DND-41 (cell line): ENCODE data around the gene PPAN.

Experiments
- ATAC-seq: fragments of 200-7000 bp; cut with Tn5 transposase; 3 replicates; pipeline ENCODE4 v1.9.1; 2021; ENCODE audit warnings: low read depth; ENCODE audit not compliant: insufficient read depth
- DNase-seq: peaks from one replicate; pipeline ENCODE4 v3.0.0-alpha.2; 2020
- H2AFZ ChIP-seq: 2 replicates; pipeline ENCODE4 v1.6.0; 2012; ENCODE audit warnings: low read depth, low read length
- H3K27ac ChIP-seq: 2 replicates; pipeline ENCODE4 v1.5.1; 2012; ENCODE audit warnings: low read length, inconsistent platforms
- H3K27me3 ChIP-seq: fragments of 200-600 bp; sonication (generic); 2 replicates; pipeline ENCODE4 v1.6.0; 2012; ENCODE audit warnings: low read length, mild to moderate bottlenecking, inconsistent platforms; ENCODE audit not compliant: insufficient read depth, poor library complexity
- H3K36me3 ChIP-seq: 2 replicates; pipeline ENCODE4 v1.5.1; 2012; ENCODE audit warnings: low read length, inconsistent platforms; ENCODE audit not compliant: insufficient read depth
- H3K4me1 ChIP-seq: 2 replicates; pipeline ENCODE4 v1.5.1; 2012; ENCODE audit warnings: mild to moderate bottlenecking, low read length; ENCODE audit not compliant: insufficient read depth
- H3K4me2 ChIP-seq: 2 replicates; pipeline ENCODE4 v1.6.0; 2012; ENCODE audit warnings: mild to moderate bottlenecking, moderate library complexity, low read length, inconsistent platforms; ENCODE audit not compliant: insufficient read depth
- H3K4me3 ChIP-seq, 2 experiments: fragments of 200-600 bp in 1 of 2; shearing (Covaris generic) in 1 of 2; 2 replicates each; pipeline ENCODE4 v1.5.1; 2012 to 2016; ENCODE audit warnings: inconsistent platforms in 2 of 2, low read length in 2 of 2, mild to moderate bottlenecking in 2 of 2, low read depth in 1 of 2, moderate library complexity in 1 of 2
- H3K79me2 ChIP-seq: 2 replicates; pipeline ENCODE4 v1.6.0; 2012; ENCODE audit warnings: low read length, inconsistent platforms; ENCODE audit not compliant: insufficient read depth
- H3K9ac ChIP-seq: 2 replicates; pipeline ENCODE4 v1.6.0; 2012; ENCODE audit warnings: low read depth, mild to moderate bottlenecking, inconsistent platforms, low read length, moderate library complexity
- H3K9me3 ChIP-seq: 2 replicates; pipeline ENCODE4 v1.5.1; 2012; ENCODE audit warnings: low read length, moderate library complexity, mild to moderate bottlenecking, inconsistent platforms; ENCODE audit not compliant: insufficient read depth, severe bottlenecking
- H4K20me1 ChIP-seq: 2 replicates; pipeline ENCODE4 v1.6.0; 2012; ENCODE audit warnings: low read length; ENCODE audit not compliant: insufficient read depth
- EZH2 ChIP-seq: IDR thresholded peaks from 3 replicates; pipeline ENCODE4 v1.6.1; 2012; ENCODE audit warnings: borderline replicate concordance, low read depth, mild to moderate bottlenecking, moderate library complexity, low read length, inconsistent platforms; ENCODE audit not compliant: severe bottlenecking
- TF ChIP-seq, protein P1 (sequence below): IDR thresholded peaks from 2 replicates; pipeline ENCODE4 v1.5.1; 2012; ENCODE audit warnings: borderline replicate concordance, low read length, moderate library complexity, mild to moderate bottlenecking; ENCODE audit not compliant: poor library complexity, severe bottlenecking; ENCODE audit errors: extremely low read depth

The PPAN gene

DNA sequence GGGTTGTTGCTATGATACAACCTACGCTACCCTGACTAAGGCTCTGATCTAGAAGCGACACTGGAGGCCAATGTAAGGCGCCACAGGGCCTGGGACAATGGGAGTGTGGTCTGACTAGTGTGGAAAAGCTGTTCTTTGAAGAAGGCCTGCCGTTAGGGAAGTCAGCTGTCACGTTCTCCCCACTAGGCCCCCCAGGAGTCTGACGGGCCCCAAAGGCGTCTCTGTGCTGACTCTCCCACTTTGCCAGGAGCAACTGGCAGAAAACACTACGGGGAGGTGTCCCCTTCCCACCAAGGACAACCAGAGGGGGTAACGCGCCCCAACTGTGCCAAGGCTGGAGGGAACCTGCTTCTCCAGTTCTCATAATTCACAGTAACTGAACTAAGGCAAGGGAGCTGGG, 38.9 kb downstream of the PPAN start:
- H3K79me2 ChIP-seq: peaks cover 29% of the 10 kb centered on the region
- DNase-seq: no peak
- H3K4me3 ChIP-seq: no peak overlapping the region
- H3K27me3 ChIP-seq: no peaks in the 10 kb centered on the region
- H3K9me3 ChIP-seq: no peaks in the 10 kb centered on the region
- H3K27ac ChIP-seq: no peak overlapping the region
- H3K9ac ChIP-seq: no peak overlapping the region
- ATAC-seq: no peak; the same call in 2 of the 3 replicates
- H3K4me2 ChIP-seq: no peak overlapping the region
- H2AFZ ChIP-seq: no peak overlapping the region
- peaks cover 52% of the 10 kb centered on the region for H4K20me1 ChIP-seq
- H3K36me3 ChIP-seq: peaks cover 94% of the 10 kb centered on the region
- TF ChIP-seq EZH2: no peak
- TF ChIP-seq, protein P1, sequence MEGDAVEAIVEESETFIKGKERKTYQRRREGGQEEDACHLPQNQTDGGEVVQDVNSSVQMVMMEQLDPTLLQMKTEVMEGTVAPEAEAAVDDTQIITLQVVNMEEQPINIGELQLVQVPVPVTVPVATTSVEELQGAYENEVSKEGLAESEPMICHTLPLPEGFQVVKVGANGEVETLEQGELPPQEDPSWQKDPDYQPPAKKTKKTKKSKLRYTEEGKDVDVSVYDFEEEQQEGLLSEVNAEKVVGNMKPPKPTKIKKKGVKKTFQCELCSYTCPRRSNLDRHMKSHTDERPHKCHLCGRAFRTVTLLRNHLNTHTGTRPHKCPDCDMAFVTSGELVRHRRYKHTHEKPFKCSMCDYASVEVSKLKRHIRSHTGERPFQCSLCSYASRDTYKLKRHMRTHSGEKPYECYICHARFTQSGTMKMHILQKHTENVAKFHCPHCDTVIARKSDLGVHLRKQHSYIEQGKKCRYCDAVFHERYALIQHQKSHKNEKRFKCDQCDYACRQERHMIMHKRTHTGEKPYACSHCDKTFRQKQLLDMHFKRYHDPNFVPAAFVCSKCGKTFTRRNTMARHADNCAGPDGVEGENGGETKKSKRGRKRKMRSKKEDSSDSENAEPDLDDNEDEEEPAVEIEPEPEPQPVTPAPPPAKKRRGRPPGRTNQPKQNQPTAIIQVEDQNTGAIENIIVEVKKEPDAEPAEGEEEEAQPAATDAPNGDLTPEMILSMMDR: no peak
- no peaks in the 10 kb centered on the region for H3K4me1 ChIP-seq

DNA sequence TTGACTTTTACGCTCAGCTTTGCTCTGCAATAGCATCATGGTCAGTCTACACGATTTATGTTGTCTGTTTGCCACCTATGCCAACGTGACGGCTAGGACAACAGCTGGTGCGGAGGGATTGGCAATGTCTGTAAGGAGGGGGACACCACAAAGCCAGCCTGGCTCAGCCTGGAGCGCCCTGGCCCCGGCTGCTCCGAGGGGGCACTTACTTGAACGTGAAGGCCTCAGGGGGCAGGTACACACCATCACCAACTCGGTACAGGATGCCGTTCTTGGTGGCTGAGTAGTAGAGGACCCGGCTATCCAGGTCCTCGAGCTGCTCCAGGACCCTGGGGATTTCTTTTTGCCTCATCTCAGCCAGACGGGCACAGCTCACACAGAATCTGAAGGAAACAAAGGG, 40.0 kb downstream of the PPAN start:
- H3K27me3 ChIP-seq: no peaks in the 10 kb centered on the region
- no peaks in the 10 kb centered on the region for H3K9me3 ChIP-seq
- H3K9ac ChIP-seq: no peak overlapping the region
- no peak overlapping the region for H3K27ac ChIP-seq
- H3K79me2 ChIP-seq: peaks cover 35% of the 10 kb centered on the region
- H4K20me1 ChIP-seq: peaks cover 54% of the 10 kb centered on the region
- no peaks in the 10 kb centered on the region for H3K4me1 ChIP-seq
- no peak overlapping the region for H2AFZ ChIP-seq
- no peak for ATAC-seq
- no peak overlapping the region for H3K4me3 ChIP-seq
- H3K36me3 ChIP-seq: peaks cover 95% of the 10 kb centered on the region
- DNase-seq: no peak
- TF ChIP-seq, protein P1: no peak
- no peak for TF ChIP-seq EZH2
- no peak overlapping the region for H3K4me2 ChIP-seq

DNA sequence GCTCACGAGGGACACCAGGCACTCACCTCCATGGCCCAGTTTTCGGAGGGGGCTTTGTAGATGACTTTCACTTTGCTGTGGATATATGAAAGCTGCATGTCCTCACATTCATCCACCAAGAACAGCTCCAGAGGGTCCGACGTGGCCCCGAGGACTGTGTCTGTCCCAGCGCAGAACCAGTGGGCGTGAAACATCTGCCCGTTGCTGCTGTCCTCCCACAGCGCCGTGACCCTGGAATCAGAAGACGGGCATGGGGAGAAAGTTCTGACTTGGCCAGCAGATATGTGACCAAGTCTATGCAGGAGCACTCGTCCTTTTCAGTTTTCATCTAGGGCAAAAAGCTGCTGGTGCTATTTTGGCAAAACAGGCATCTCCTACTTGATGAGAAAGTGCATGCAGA, 43.3 kb downstream of the PPAN start:
- Histone ChIP-seq H2AFZ (no peak overlapping the region), H3K36me3 (peaks cover 95% of the 10 kb centered on the region), H3K79me2 (peaks cover 36% of the 10 kb centered on the region), H3K27ac (no peak overlapping the region), H3K9ac (no peak overlapping the region), H4K20me1 (peaks cover 49% of the 10 kb centered on the region), H3K4me3 (no peak overlapping the region), H3K4me1 (no peaks in the 10 kb centered on the region), H3K27me3 (no peaks in the 10 kb centered on the region), H3K4me2 (no peak overlapping the region), H3K9me3 (no peaks in the 10 kb centered on the region)
- DNase-seq (no peak), ATAC-seq (no peak)
- TF ChIP-seq EZH2: no peak
- TF ChIP-seq, protein P1: no peak

DNA sequence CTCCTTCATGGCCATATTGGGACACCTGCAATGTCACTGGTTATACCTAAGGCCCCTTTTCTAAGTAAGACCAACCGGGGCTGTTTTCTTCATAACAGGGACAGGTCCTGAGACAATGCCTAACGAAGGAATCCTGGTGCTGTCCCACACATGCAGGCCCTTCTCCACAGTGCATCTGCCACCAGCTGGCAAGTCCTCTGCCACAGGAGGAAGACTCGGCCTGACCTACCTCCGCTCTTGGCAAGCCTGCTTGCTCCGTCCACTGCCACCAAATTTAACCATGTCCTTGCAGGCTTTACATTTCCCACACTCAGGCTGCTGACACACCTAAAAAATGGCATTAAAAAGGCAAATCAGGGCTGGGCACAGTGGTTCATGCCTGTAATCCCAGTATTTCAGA, 45.4 kb downstream of the PPAN start:
- Histone ChIP-seq H3K79me2 (peaks cover 39% of the 10 kb centered on the region), H2AFZ (no peak overlapping the region), H3K4me1 (no peaks in the 10 kb centered on the region), H3K27me3 (no peaks in the 10 kb centered on the region), H3K36me3 (peaks cover 95% of the 10 kb centered on the region), H3K4me3 (no peak overlapping the region), H3K9me3 (no peaks in the 10 kb centered on the region), H3K27ac (no peak overlapping the region), H3K4me2 (no peak overlapping the region), H4K20me1 (peaks cover 48% of the 10 kb centered on the region), H3K9ac (no peak overlapping the region)
- no peak for TF ChIP-seq EZH2
- TF ChIP-seq, protein P1: no peak
- ATAC-seq (no peak), DNase-seq (no peak)
